HG03135 (cell line): ENCODE data around the gene KIAA1671.

Source experiments
- ATAC-seq: cut with Tn5 transposase; IDR thresholded peaks from one replicate; pipeline ENCODE4 v1.9.1; 2021; ENCODE audit warnings: mild to moderate bottlenecking, moderate library complexity; ENCODE audit not compliant: unreplicated experiment

The KIAA1671 gene

DNA sequence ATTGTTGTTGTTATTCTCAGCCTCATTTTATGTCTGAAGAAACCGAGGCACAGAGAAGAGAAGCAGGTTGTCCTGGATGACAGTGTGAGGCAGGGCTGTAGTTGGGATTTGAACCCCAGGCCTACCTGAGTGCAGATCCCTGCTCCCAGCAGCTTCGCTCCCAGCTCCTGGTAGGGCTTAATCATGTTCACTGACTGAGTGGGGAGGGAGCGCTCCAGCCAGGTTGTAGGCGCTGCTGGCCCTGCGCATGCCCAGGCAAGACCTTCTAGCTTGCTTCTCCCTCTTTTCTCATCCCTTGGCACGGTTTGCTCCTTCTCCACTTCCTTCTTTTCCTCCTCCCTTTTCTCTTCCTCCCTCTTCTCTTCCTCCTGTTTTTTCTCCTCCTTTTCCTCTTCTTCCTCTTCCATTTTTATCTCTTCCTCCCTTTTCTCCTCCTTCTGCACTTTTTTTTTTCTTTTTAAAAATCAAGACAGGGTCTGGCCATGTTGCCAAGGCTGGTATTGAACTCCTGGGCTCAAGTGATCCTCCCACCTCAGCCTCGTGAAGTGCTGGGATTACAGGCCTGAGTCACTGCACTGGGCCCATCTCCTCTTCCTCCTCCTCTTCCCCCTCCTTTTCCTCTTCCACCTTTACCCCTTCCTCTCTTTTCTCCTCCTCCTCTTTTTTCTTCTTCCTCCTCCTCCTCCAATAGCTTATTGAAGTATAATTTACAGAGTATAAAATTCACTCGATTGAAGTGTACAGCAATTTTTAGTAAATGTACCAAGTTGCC lies 109.3 kb downstream of the KIAA1671 start:
- no peak for ATAC-seq

DNA sequence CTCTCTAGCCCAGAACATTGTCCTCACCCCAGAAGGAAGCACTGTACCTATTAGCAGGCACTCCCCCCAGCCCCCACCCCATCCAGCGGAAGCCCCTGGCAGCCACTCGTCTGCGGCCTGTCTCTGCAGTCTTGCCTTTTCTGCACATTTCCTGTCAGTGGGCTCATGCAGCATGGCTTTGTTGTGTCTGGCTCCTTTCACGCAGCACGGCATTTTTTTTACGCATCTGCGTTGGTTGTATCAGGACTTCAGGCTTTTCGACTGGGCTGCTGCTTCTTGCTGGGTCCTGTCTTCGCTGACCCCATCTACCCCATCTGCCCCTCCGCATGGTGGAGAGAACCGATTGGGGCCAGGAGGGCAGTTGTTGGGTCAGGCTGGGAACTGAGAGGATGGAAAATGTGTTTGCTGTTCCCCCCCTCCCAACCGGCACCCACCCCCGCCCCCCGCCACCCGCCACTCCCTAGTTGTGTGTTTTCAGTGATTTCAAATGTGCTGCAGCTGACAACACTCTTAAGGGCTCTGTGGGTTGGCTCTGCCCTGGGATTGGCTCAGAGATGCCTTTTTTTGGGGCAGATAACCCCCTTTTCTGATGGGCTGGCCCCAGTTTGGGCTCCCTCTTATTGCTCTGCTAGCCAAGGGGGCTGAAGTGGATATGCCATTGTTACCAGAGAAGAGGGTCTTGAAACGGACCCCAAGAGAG lies 110.0 kb downstream of the KIAA1671 start:
- ATAC-seq: no peak

GRCh38 chr22:25064894-25065560 lies 112.5 kb downstream of the KIAA1671 start:
- no peak for ATAC-seq

DNA sequence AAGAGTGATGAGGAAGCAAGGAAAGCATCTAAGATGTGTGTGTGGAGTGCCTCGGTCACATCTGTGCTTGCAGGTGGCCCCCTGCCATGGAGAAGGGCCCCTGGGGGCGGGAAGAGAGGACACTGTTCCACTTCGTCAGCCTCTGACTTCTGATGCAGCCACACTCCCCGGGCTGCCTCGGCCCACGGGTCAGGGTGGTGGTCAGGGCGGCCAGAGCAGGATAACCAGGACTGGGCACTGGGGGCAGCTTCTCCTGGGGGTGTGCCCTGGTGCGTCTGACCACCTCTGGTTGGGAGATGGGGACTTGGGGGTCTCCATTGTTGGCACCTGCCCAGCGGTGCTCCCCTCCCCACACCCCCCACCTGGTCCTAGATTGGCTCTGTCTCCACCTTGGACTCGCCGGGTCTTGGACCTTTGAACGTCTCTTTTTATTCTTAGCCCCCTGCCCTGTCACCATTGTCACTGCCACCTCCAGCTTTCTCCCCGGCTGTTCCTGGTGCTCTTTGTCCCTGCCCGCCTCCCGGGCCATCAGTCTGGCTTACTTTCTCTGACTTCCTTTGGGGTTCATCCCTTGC lies 114.4 kb downstream of the KIAA1671 start:
- no peak for ATAC-seq

- ATAC-seq: no peak
Observed at GRCh38 chr22:25067851-25068421, 115.4 kb downstream of the KIAA1671 start.

DNA sequence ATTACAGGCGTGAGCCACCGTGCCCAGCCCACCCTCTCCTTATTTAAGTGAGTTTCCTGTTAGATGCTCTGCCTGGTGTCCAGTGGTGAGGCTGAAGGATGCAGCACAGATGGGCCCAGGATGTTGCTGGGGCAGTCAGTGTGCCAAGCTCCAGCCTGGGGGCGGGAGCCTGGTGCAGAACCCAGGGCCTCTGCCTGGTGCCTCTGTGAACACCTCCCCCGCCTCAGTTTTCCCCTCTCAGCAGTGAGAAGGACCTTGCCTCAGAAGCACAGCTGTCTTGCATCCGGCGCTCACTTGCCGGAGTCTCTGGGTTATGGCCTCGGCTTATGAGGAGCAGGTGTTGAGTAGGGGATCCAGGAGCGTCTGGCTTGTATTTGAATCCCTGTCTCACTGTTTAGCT lies 116.2 kb downstream of the KIAA1671 start:
- no peak for ATAC-seq

- ATAC-seq: no peak
Observed at GRCh38 chr22:25069426-25069757, 116.9 kb downstream of the KIAA1671 start.

- ATAC-seq: no peak
Observed at GRCh38 chr22:25069758-25070481, 117.4 kb downstream of the KIAA1671 start.

DNA sequence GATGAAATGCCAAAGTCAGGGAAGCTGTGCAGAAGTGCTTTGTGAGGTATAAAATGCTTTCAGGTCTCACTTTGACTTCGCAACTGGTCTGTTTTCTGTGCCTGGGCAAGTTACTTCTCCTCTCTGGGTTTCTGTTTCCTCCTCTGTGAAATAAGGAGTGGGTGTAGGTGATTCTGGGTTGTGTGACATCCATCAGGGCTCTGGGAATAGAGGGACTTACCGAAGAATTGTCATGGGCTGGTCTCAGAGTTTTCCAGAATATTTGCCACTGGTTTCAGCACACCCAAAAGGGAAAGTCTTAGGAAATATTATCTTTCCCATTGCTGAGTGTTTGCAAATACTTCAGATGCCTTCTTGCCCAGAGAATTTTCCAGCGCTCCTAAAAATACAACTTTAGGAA lies 118.4 kb downstream of the KIAA1671 start:
- ATAC-seq: no peak

DNA sequence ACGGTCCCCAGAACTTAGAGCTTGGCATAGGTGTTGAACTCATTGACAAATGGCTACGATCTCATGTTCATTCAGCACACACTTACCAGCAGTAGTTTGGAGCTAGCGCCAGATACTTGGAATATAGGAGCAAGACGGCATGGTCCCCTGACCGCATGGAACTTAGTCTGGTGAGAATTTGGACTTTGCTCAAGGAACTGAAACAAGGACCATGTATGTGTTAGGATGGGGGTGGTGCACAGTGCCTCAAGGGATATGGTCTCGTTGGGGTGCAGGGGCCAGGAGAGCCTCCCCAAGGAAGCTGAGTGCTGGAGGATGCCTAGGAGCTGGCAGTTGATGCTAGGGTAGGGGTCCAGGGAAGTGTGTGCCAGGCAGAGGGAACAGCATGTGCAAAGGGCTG lies 119.2 kb downstream of the KIAA1671 start:
- no peak for ATAC-seq

DNA sequence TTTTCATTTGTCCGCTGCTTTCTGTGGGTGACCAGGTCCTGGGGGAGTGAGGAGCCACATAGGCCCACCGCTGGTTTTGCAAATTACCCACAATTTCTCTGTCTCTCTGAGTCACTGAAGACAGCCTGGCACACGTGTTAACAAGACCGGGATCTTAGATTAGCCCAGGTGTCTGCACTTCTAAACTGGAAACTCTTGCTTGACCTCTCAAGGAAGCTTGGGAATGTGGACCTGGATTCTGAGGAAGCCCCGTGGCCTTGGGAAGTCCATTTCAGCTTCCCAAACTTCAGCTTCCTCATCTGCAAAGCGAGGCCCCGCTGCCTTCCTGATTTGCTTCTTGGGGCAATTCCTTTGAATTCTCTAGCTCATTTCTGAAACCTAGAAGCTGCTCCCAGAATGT lies 119.9 kb downstream of the KIAA1671 start:
- no peak for ATAC-seq

GRCh38 chr22:25076336-25076735 lies 123.8 kb downstream of the KIAA1671 start:
- ATAC-seq: no peak

GRCh38 chr22:25077056-25077455 lies 124.5 kb downstream of the KIAA1671 start:
- no peak for ATAC-seq

GRCh38 chr22:25077964-25078363 lies 125.4 kb downstream of the KIAA1671 start:
- no peak for ATAC-seq

GRCh38 chr22:25078591-25078990 lies 126.1 kb downstream of the KIAA1671 start:
- ATAC-seq: no peak

- no peak for ATAC-seq
Observed at GRCh38 chr22:25080855-25081254, 128.3 kb downstream of the KIAA1671 start.

DNA sequence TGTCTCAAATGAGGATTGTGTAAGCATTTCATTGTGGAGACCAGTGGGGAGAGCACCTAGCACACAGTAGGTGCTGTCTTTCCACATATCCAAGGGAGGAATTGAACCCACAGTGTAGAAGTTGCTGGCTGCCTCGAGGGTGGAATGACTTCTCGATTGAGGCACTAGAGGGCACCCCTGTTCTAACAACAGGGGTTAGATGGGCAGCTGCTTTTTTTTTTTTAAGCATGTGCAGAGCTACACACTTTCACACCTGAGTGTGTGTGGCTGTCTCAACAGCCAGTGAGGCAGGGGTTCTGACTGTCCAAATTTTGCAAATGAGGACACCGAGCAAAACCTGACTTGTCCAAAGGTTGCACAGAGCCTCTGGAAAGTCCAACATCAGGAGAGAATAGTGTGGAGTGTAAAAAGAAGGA lies 128.9 kb downstream of the KIAA1671 start:
- no peak for ATAC-seq

DNA sequence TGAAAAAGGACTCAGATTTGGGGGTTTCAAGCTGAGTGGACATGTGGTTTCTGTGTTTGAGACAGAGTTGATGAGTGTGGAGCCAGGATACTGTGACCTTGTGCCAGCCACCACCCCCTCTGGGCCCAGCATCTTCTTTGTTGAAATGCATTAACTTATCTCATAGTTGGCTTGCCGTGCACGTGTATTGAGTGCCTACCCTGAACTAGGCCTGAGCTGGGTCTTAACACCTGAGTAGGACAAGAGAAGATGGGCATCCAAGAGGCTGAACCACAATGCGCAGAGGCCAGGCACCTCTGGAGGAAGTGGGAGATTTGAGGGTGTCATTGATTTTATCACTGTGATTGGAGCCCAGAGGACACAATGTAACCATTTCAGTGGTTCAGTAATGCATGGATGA lies 129.6 kb downstream of the KIAA1671 start:
- no peak for ATAC-seq

- no peak for ATAC-seq
Observed at GRCh38 chr22:25083056-25083806, 130.7 kb downstream of the KIAA1671 start.

DNA sequence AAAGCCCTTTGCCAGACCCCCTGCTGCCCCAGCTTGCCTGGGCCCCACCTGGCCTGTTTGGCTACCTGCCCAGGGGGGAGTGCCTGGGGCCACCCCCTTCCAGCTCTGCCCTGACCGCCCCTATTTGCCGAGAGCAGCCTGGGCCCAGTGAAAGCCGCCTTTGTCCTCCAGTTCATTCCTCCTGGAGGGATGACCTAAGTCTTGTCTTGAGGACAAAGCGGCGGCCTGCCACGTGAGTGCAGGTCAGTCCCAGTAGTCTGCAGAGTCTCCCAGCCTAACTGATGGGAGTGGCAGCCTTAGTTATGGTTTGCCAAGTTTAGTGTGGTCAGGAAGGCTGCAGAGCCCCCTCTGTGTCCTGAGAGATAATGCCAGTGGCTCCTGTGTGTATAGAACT lies 131.3 kb downstream of the KIAA1671 start:
- ATAC-seq: no peak
